GM12891 (cell line): Measurements from ENCODE around the gene APAF1.
A peak's percentile ranks its signal among the peaks of the same experiment; 100 is the strongest.
"Not testable (repeated sequence)": the region's sequence is repeated elsewhere in the genome, so short reads cannot be mapped to it uniquely, and the experiment has no call there.

Experiments
- DNase-seq: peaks from one replicate; pipeline ENCODE4 v3.0.0; 2011; ENCODE audit warnings: low spot score; ENCODE audit not compliant: insufficient read length
- FAIRE-seq: peaks from 2 replicates; lab custom pipeline; 2011; peaks lifted over from hg19 to GRCh38; lab: Jason Lieb, UNC
- PAX5 ChIP-seq: IDR thresholded peaks from 2 replicates; pipeline ENCODE4 v1.6.1; 2011; ENCODE audit warnings: low read length, moderate library complexity, mild to moderate bottlenecking; ENCODE audit not compliant: insufficient read depth, severe bottlenecking
- POLR2A ChIP-seq: IDR thresholded peaks from 2 replicates; pipeline ENCODE4 v1.6.1; 2011; ENCODE audit warnings: low read depth, low read length, control low read depth
- POLR2AphosphoS5 ChIP-seq: IDR thresholded peaks from 2 replicates; pipeline ENCODE4 v1.6.1; 2011; ENCODE audit warnings: low read depth, low read length, control low read depth
- POU2F2 ChIP-seq: IDR thresholded peaks from 2 replicates; pipeline ENCODE4 v1.6.1; 2011; ENCODE audit warnings: low read depth, mild to moderate bottlenecking, control low read depth, low read length, moderate library complexity
- SPI1 ChIP-seq: IDR thresholded peaks from 2 replicates; pipeline ENCODE4 v1.6.1; 2011; ENCODE audit warnings: low read depth, low read length, control low read depth
- TAF1 ChIP-seq: IDR thresholded peaks from 2 replicates; pipeline ENCODE4 v1.6.1; 2011; ENCODE audit warnings: low read depth, low read length, control low read depth

APAF1 gene

GRCh38 chr12:98744680-98745079 lies 99.6 kb downstream of the APAF1 start:
- DNase-seq = no peak
- no peak for FAIRE-seq
- no peak for TF ChIP-seq POLR2AphosphoS5
- TF ChIP-seq SPI1 = no peak
- TF ChIP-seq POU2F2 = no peak
- TF ChIP-seq POLR2A = no peak
- no peak for TF ChIP-seq PAX5
- TF ChIP-seq TAF1 = no peak

GRCh38 chr12:98745578-98746391 lies 100.7 kb downstream of the APAF1 start:
- peak; percentile 22 for DNase-seq
- TF ChIP-seq PAX5 (no peak), SPI1 (no peak), TAF1 (no peak), POU2F2 (no peak), POLR2A (no peak), POLR2AphosphoS5 (no peak)
- FAIRE-seq = peak; percentile 80

DNA sequence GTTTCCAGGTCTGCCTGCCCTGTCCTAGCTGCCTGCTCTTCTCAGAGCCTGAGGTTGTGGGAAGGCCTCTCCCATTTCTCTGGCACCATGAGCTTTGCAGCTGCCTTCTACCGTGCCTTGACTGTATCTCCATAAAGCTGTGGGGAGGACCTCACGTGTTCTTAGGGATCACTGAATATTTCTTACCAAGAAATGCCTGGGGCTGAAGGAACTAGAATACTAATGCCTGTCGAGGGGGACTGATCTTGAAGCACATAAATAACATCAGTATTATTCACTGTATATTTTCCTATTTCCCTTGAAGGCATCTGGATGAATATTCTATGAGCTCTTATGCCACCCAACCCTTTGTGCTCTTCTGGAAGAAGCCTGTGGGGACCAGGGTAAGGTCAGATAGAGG lies 103.4 kb downstream of the APAF1 start:
- FAIRE-seq (no peak), DNase-seq (no peak)
- TF ChIP-seq POLR2AphosphoS5 = no peak
- TF ChIP-seq POU2F2 = no peak
- no peak for TF ChIP-seq PAX5
- TF ChIP-seq TAF1 = no peak

DNA sequence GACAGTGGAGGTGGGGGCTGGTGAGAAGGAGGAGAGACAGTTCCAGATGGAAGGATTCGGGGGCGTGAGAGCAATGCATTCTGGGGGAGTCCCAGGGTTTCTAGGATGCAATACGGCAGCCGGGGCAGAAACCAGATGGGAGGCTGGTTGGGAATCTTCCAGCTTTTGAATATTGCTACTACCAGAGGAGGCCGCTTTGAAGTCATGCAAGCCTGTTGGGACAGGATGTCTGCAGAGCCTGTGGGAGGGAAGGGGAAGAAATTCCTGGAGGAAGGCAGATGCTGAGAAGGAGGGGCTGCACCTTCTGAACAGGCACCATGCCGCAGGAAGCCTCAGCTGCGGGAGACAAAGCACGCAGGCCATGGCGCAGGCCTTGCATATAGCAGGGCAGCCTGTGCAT lies 105.4 kb downstream of the APAF1 start:
- no peak for DNase-seq
- FAIRE-seq = no peak
- no peak for TF ChIP-seq TAF1
- TF ChIP-seq POLR2A = no peak
- no peak for TF ChIP-seq POLR2AphosphoS5
- no peak for TF ChIP-seq SPI1
- no peak for TF ChIP-seq POU2F2
- TF ChIP-seq PAX5 = no peak

GRCh38 chr12:98751580-98752115 lies 106.6 kb downstream of the APAF1 start:
- FAIRE-seq (no peak), DNase-seq (no peak)
- TF ChIP-seq PAX5 (no peak), POLR2AphosphoS5 (no peak), POLR2A (no peak), TAF1 (no peak), POU2F2 (no peak), SPI1 (no peak)

DNA sequence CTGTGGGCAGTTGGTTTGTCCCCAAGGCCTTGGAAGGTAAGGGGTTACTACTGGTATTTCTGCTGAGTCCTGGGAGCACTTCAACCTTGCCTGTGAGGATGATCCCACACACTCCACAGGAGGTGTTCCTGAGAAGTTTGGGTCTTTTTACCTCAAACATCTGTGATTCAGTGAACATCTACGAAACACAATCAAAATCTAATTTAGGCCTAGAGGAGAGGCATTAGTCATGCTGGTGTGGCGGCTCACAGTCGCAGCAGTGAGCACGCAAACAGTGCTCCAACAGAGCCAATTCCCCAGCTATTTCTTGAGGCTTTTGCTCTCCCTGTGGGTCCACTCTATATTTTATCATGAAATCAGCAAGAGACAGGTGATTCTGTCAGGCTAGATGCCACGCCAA lies 107.6 kb downstream of the APAF1 start:
- FAIRE-seq = no peak
- TF ChIP-seq TAF1 = no peak
- TF ChIP-seq POLR2AphosphoS5 = no peak
- DNase-seq = no peak

- TF ChIP-seq PAX5 (no peak), SPI1 (peak; percentile 70), POU2F2 (no peak), POLR2A (no peak), POLR2AphosphoS5 (no peak), TAF1 (no peak)
- DNase-seq = peak; percentile 60
- FAIRE-seq = peak; percentile 99
These were observed 109.0 kb downstream of the APAF1 start for GRCh38 chr12:98754095-98754494.

DNA sequence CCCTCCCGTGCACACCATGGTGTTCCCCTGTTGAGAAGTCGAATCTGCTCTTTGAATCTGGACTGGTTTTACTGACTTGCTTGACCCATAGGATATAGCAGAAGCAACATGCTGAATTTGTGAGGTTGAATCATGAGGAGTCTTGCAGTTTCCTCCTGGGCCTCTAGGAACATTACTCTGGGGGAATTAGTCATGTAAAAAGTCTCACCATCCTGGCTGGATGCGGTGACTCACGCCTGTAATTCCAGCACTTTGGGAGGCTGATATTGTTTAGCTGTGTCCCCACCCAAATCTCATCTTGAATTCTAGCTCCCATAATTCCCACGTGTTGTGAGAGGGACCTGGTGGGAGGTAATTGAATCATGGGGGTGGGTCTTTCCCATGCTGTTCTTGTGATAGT lies 110.8 kb downstream of the APAF1 start:
- DNase-seq, FAIRE-seq: not testable (repeated sequence)

DNA sequence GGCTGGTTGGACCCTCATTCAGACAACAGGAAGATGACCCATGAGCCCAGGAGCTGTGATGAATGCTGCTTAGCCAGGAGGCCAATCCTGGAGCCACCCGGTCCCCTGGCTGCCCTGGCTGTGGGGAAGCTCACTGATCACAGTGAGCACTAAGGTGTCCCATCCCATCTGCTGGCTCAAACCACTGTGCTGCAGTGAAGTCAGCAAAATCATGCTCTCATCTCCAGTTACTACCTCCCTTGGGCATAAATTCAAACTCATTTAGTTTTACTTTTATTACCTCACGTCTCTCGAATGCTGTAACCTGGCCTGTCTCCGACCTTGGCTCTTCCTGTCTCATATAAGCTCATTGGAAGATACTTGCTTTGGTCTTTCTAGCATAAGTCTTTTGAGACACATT lies 112.4 kb downstream of the APAF1 start:
- TF ChIP-seq POLR2A (no peak), POLR2AphosphoS5 (no peak), POU2F2 (no peak), TAF1 (no peak), SPI1 (no peak), PAX5 (no peak)
- no peak for DNase-seq
- FAIRE-seq = no peak

GRCh38 chr12:98758331-98758730 lies 113.2 kb downstream of the APAF1 start:
- FAIRE-seq (no peak), DNase-seq (no peak)
- no peak for TF ChIP-seq SPI1
- TF ChIP-seq POU2F2 = no peak
- TF ChIP-seq TAF1 = no peak
- TF ChIP-seq POLR2A = no peak

- no peak for TF ChIP-seq SPI1
- TF ChIP-seq TAF1 = no peak
- TF ChIP-seq POU2F2 = no peak
- TF ChIP-seq POLR2AphosphoS5 = no peak
- no peak for TF ChIP-seq PAX5
- TF ChIP-seq POLR2A = no peak
- DNase-seq = no peak
- FAIRE-seq = no peak
These were observed 118.6 kb downstream of the APAF1 start for GRCh38 chr12:98763656-98764055.
